CD4-positive, alpha-beta T cell (primary cell): ENCODE measurements around the gene SLC12A7. TPM values are rescaled to one million over a fixed set of nuclear protein-coding genes. Genes with fewer than 3 reads are reported as not detected.

Experiments used
- ATAC-seq: fragments of 200-7000 bp; cut with Tn5 transposase; one replicate; pipeline ENCODE4 v1.10.0; 2022; ENCODE audit warnings: mild to moderate bottlenecking; ENCODE audit not compliant: poor library complexity
- CTCF ChIA-PET: fragments of 350-600 bp; sonication (Branson Sonifier 250); formaldehyde crosslinking; loops from one replicate; lab custom pipeline; 2021; ENCODE audit warnings: antibody characterized with exemption, inconsistent platforms; lab: Charles Lee
- POLR2A ChIA-PET: fragments of 350-600 bp; sonication (Branson Sonifier 250); formaldehyde crosslinking; loops from one replicate; lab custom pipeline; 2021; ENCODE audit warnings: antibody characterized with exemption, inconsistent platforms; lab: Charles Lee
- DNase-seq, 14 experiments: peaks; one replicate each; pipeline ENCODE4 v3.0.0-alpha.2; 2013 to 2020; ENCODE audit warnings: mixed read lengths in 2 of 14
- H3K27ac ChIP-seq, 2 donors: one replicate each; pipeline versions ENCODE4 v1.5.1 to v1.7.0; 2013; ENCODE audit warnings: low read length in 2 of 2, low read depth in 1 of 2, mild to moderate bottlenecking in 1 of 2
- H3K27me3 ChIP-seq, 2 experiments: 1 replicate in 1 of 2; 2 replicates in 1 of 2; pipeline versions ENCODE4 v1.6.1 to v1.7.0; 2013; ENCODE audit warnings: low read length in 2 of 2, control low read depth in 1 of 2, mild to moderate bottlenecking in 1 of 2, moderate library complexity in 1 of 2; ENCODE audit not compliant: insufficient read depth in 2 of 2, control insufficient read depth in 1 of 2
- H3K36me3 ChIP-seq: one replicate; pipeline ENCODE4 v1.6.1; 2013; ENCODE audit warnings: low read length, control low read depth; ENCODE audit not compliant: insufficient read depth
- H3K4me1 ChIP-seq: one replicate; pipeline ENCODE4 v1.6.1; 2013; ENCODE audit warnings: low read length, control low read depth; ENCODE audit not compliant: insufficient read depth
- H3K4me3 ChIP-seq: one replicate; pipeline ENCODE4 v1.5.1; 2013; ENCODE audit warnings: mild to moderate bottlenecking, low read length, moderate library complexity
- H3K9me3 ChIP-seq, 2 experiments: 1 replicate in 1 of 2; 2 replicates in 1 of 2; pipeline versions ENCODE4 v1.6.1 to v1.7.0; 2013; ENCODE audit warnings: low read length in 2 of 2, mild to moderate bottlenecking in 2 of 2, control low read depth in 1 of 2, moderate library complexity in 1 of 2; ENCODE audit not compliant: control insufficient read depth in 1 of 2, insufficient read depth in 1 of 2
- H3K27ac Mint-ChIP-seq: one replicate; pipeline ENCODE4 v1.8.0; 2020; ENCODE audit warnings: mixed read lengths
- H3K27me3 Mint-ChIP-seq: one replicate; pipeline ENCODE4 v1.8.0; 2021; ENCODE audit warnings: mixed read lengths
- H3K36me3 Mint-ChIP-seq: one replicate; pipeline ENCODE4 v1.8.0; 2021; ENCODE audit warnings: low read depth, mixed read lengths
- H3K4me1 Mint-ChIP-seq: one replicate; pipeline ENCODE4 v1.8.0; 2021; ENCODE audit warnings: low read depth, mixed read lengths
- H3K4me3 Mint-ChIP-seq: one replicate; pipeline ENCODE4 v1.8.0; 2020; ENCODE audit warnings: mild to moderate bottlenecking, mixed read lengths
- H3K9me3 Mint-ChIP-seq: one replicate; pipeline ENCODE4 v1.8.0; 2020; ENCODE audit warnings: mixed read lengths
- CTCF ChIP-seq: fragments of 200-600 bp; IDR thresholded peaks from one replicate; pipeline ENCODE4 v1.8.0; 2022; ENCODE audit warnings: antibody characterized with exemption, mild to moderate bottlenecking
- intact Hi-C, 2 experiments: fragments of 100-400 bp; cut with DNase I in 1 of 2; cut with micrococcal nuclease in 1 of 2; formaldehyde crosslinking; loops; one replicate each; pipeline versions ENCODE4 v1.15.1 to v1.9.0; 2023 to 2025; cut with DNase I, micrococcal nuclease
- total RNA-seq, 174 experiments: library from RNA in 2 of 174; stranded (reverse) in 2 of 174; gene quantifications; one replicate each; pipeline ENCODE4 v1.2.3 and lab custom pipeline; 2021 to 2026

Gene SLC12A7
- total RNA-seq, 2 experiments from 2014 or later = 47.9 to 51.7 TPM

- POLR2A ChIA-PET = no interaction called here
- no peak for ATAC-seq
- H3K4me3 ChIP-seq = no peak overlapping the region
Measured at GRCh38 chr5:1095302-1095989, 16.4 kb downstream of the SLC12A7 start.

DNA sequence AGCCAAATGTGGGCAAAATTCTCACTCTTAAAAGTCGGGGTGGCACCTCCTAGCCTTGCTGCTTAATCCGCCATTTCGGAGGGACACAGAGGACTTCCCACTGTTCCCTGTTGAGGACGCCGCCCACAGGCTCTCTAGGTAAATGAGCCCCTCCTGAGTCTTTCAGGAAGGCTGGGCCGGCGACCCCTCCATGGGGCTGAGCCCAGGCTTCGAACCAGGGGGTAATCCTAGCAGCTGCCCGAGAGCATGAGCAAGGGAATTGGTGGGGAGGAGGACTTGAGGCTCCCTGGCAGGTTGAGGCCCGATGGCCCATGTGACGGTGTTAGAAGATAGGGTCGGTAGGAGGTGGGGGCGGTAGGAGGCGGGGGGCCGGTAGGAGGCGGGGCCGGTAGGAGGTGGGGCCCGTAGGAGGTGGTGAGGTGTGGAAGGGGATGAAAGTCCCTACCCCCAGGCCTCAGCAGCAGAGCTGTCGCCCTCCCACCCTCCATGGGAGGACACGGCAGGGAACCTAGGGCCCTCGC, 17.1 kb downstream of the SLC12A7 start:
- Mint-ChIP-seq H3K27ac (peak overlapping the region; percentile 53), H3K36me3 (peaks cover 39% of the 10 kb centered on the region), H3K9me3 (no peaks in the 10 kb centered on the region), H3K4me3 (no peak overlapping the region), H3K27me3 (no peaks in the 10 kb centered on the region), H3K4me1 (peaks cover 22% of the 10 kb centered on the region)
- POLR2A ChIA-PET = interaction anchor here (0.8 kb wide), 1 partner anchor 11 kb away, joined by 3 read pairs; no protein-coding TSS in a partner anchor
- no peak overlapping the region for H3K4me3 ChIP-seq
- H3K36me3 ChIP-seq = peaks cover 66% of the 10 kb centered on the region
- peaks cover 24% of the 10 kb centered on the region for H3K4me1 ChIP-seq
- no peak for TF ChIP-seq CTCF
- intact Hi-C loops = no loop called here
- no peaks in the 10 kb centered on the region for H3K9me3 ChIP-seq
- CTCF ChIA-PET = interaction anchor here (1.3 kb wide), 1 partner anchor 46 kb away, joined by 3 read pairs; no protein-coding TSS in a partner anchor
- DNase-seq = no peak
- ATAC-seq = no peak
- no peaks in the 10 kb centered on the region for H3K27me3 ChIP-seq
- no peak overlapping the region for H3K27ac ChIP-seq

More at GRCh38 chr5:1095302-1095989, 16.4 kb downstream of the SLC12A7 start:
- H3K27ac ChIP-seq = no peak overlapping the region
- Mint-ChIP-seq H3K27me3 (no peaks in the 10 kb centered on the region), H3K27ac (peak overlapping the region; percentile 53), H3K4me3 (no peak overlapping the region), H3K36me3 (peaks cover 33% of the 10 kb centered on the region), H3K4me1 (peaks cover 25% of the 10 kb centered on the region), H3K9me3 (no peaks in the 10 kb centered on the region)
- H3K36me3 ChIP-seq = peaks cover 65% of the 10 kb centered on the region
- no peak for DNase-seq
- no peak for TF ChIP-seq CTCF
- CTCF ChIA-PET = no interaction called here
- peaks cover 31% of the 10 kb centered on the region for H3K4me1 ChIP-seq
- intact Hi-C loops = no loop called here
- no peaks in the 10 kb centered on the region for H3K9me3 ChIP-seq
- no peaks in the 10 kb centered on the region for H3K27me3 ChIP-seq

DNA sequence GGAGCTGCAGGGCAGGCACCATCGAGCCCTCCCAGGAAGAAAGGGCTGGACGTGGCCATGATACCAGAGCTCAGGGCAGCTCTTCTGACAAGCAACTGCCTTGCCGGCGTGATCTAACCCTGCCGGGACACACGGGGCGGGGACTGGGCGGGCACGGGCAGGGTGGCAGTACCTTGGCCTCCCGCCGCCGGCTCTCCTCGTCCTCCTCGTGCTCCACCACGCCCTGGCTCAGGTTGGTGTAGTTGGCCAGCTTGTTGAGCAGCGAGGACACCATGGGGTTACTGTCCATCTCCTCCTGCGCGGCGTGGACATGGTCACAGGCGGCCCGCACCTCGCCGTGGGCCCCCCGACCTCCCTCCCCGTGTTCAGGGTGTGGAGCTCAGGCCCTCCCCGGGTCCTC, 18.5 kb downstream of the SLC12A7 start:
- H3K36me3 Mint-ChIP-seq = peaks cover 39% of the 10 kb centered on the region
- Histone ChIP-seq H3K4me3 (no peak overlapping the region), H3K27me3 (no peaks in the 10 kb centered on the region), H3K9me3 (no peaks in the 10 kb centered on the region), H3K27ac (no peak overlapping the region), H3K4me1 (peaks cover 12% of the 10 kb centered on the region), H3K36me3 (peaks cover 76% of the 10 kb centered on the region)
- DNase-seq (no peak), ATAC-seq (no peak)
- H3K9me3 Mint-ChIP-seq = no peaks in the 10 kb centered on the region
- no peaks in the 10 kb centered on the region for H3K27me3 Mint-ChIP-seq
- no peak overlapping the region for H3K27ac Mint-ChIP-seq
- POLR2A ChIA-PET = interaction anchor here (1.0 kb wide), 1 partner anchor 13 kb away, joined by 3 read pairs; no protein-coding TSS in a partner anchor
- intact Hi-C loops = no loop called here
- TF ChIP-seq CTCF = no peak
- CTCF ChIA-PET = no interaction called here
- H3K4me3 Mint-ChIP-seq = no peak overlapping the region
- peaks cover 18% of the 10 kb centered on the region for H3K4me1 Mint-ChIP-seq
